ENCODE results near the gene BICC1. TPM values are rescaled to one million over a fixed set of nuclear protein-coding genes. Genes with fewer than 3 reads are reported as not detected.

BICC1 gene
- total RNA-seq, 1 donor from 2014 or later = 1.1 TPM

GRCh38 chr10:58653139-58653538 is 140.5 kb downstream of the BICC1 start:
- Mint-ChIP-seq H3K4me3 (ENCODE audit: unreplicated experiment) (no peak overlapping the region), H3K27ac (ENCODE audit: unreplicated experiment) (no peak overlapping the region), H3K4me1 (ENCODE audit: unreplicated experiment) (no peaks in the 10 kb centered on the region), H3K36me3 (ENCODE audit: low read depth, unreplicated experiment) (no peaks in the 10 kb centered on the region), H3K9me3 (ENCODE audit: unreplicated experiment) (no peaks in the 10 kb centered on the region), H3K27me3 (ENCODE audit: unreplicated experiment) (peaks cover 5% of the 10 kb centered on the region)
- no peak for DNase-seq (ENCODE audit: low spot score)
- no peak for TF ChIP-seq CTCF (IDR thresholded peaks at IDR 0.05; ENCODE audit: unreplicated experiment)

GRCh38 chr10:58660575-58661255 is 148.0 kb downstream of the BICC1 start:
- Mint-ChIP-seq H3K36me3 (ENCODE audit: low read depth, unreplicated experiment) (no peaks in the 10 kb centered on the region), H3K4me3 (ENCODE audit: unreplicated experiment) (no peak overlapping the region), H3K27me3 (ENCODE audit: unreplicated experiment) (peaks cover 2% of the 10 kb centered on the region), H3K4me1 (ENCODE audit: unreplicated experiment) (no peaks in the 10 kb centered on the region), H3K27ac (ENCODE audit: unreplicated experiment) (no peak overlapping the region), H3K9me3 (ENCODE audit: unreplicated experiment) (no peaks in the 10 kb centered on the region)
- DNase-seq (ENCODE audit: low spot score) = no peak
- no peak for TF ChIP-seq CTCF (IDR thresholded peaks at IDR 0.05; ENCODE audit: unreplicated experiment)

- no peak overlapping the region for H3K4me3 Mint-ChIP-seq (ENCODE audit: unreplicated experiment)
- no peak for TF ChIP-seq CTCF (IDR thresholded peaks at IDR 0.05; ENCODE audit: unreplicated experiment)
- DNase-seq (ENCODE audit: low spot score) = no peak
- no peak overlapping the region for H3K27ac Mint-ChIP-seq (ENCODE audit: unreplicated experiment)
- no peaks in the 10 kb centered on the region for H3K9me3 Mint-ChIP-seq (ENCODE audit: unreplicated experiment)
- H3K4me1 Mint-ChIP-seq (ENCODE audit: unreplicated experiment) = no peaks in the 10 kb centered on the region
- H3K36me3 Mint-ChIP-seq (ENCODE audit: low read depth, unreplicated experiment) = no peaks in the 10 kb centered on the region
- peaks cover 2% of the 10 kb centered on the region for H3K27me3 Mint-ChIP-seq (ENCODE audit: unreplicated experiment)
Observed at GRCh38 chr10:58661336-58661735, 148.7 kb downstream of the BICC1 start.

- H3K27ac Mint-ChIP-seq (ENCODE audit: unreplicated experiment) = no peak overlapping the region
- peaks cover 2% of the 10 kb centered on the region for H3K27me3 Mint-ChIP-seq (ENCODE audit: unreplicated experiment)
- H3K4me1 Mint-ChIP-seq (ENCODE audit: unreplicated experiment) = no peaks in the 10 kb centered on the region
- H3K4me3 Mint-ChIP-seq (ENCODE audit: unreplicated experiment) = no peak overlapping the region
- no peak for DNase-seq (ENCODE audit: low spot score)
- no peaks in the 10 kb centered on the region for H3K36me3 Mint-ChIP-seq (ENCODE audit: low read depth, unreplicated experiment)
- H3K9me3 Mint-ChIP-seq (ENCODE audit: unreplicated experiment) = no peaks in the 10 kb centered on the region
- TF ChIP-seq CTCF (IDR thresholded peaks at IDR 0.05; ENCODE audit: unreplicated experiment) = no peak
Observed at GRCh38 chr10:58661902-58662301, 149.2 kb downstream of the BICC1 start.

GRCh38 chr10:58662314-58662713 is 149.6 kb downstream of the BICC1 start:
- H3K4me3 Mint-ChIP-seq (ENCODE audit: unreplicated experiment) = no peak overlapping the region
- H3K36me3 Mint-ChIP-seq (ENCODE audit: low read depth, unreplicated experiment) = no peaks in the 10 kb centered on the region
- no peak overlapping the region for H3K27ac Mint-ChIP-seq (ENCODE audit: unreplicated experiment)
- TF ChIP-seq CTCF (IDR thresholded peaks at IDR 0.05; ENCODE audit: unreplicated experiment) = no peak
- H3K9me3 Mint-ChIP-seq (ENCODE audit: unreplicated experiment) = no peaks in the 10 kb centered on the region
- H3K4me1 Mint-ChIP-seq (ENCODE audit: unreplicated experiment) = no peaks in the 10 kb centered on the region
- no peak for DNase-seq (ENCODE audit: low spot score)
- peaks cover 2% of the 10 kb centered on the region for H3K27me3 Mint-ChIP-seq (ENCODE audit: unreplicated experiment)
